Erythroblast (primary cell): Measurements from ENCODE around the gene FAM163B.

Experiments used
- GATA1 ChIP-seq: IDR thresholded peaks from 2 replicates; pipeline ENCODE4 v1.6.1; 2011; ENCODE audit warnings: low read depth, mild to moderate bottlenecking, control low read depth, low read length, moderate library complexity
- POLR2A ChIP-seq: IDR thresholded peaks from 2 replicates; pipeline ENCODE4 v1.6.1; 2011; ENCODE audit warnings: mild to moderate bottlenecking, low read length

DNA sequence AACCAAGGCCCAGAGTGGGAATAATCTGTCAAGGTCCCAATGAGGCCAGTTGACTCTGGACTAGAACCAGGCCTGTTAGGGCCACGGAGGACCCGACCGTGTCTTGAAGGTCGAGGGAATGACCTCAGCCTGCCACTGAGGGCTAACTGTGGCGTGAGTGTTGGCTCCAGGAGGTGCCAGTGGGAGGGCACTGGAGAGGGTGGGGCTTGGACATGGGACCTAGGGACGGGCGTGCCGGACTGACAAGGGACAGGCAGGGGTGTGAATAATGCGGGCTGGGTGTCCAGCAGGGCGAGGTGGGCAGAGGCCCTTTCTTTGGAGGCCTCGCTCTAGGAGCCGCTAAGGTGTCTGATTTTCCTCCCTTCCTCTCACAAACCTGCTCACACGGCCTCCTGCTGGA is 67.2 kb downstream of the FAM163B start:
- TF ChIP-seq POLR2A (no peak), GATA1 (no peak)
